Neuron (in vitro differentiated cells): ENCODE measurements around the gene SAP25.

Experiments used
- H2AFZ ChIP-seq: one replicate; pipeline ENCODE4 v1.6.1; 2013; ENCODE audit warnings: low read depth, mild to moderate bottlenecking, inconsistent platforms, low read length, moderate library complexity
- H3K27me3 ChIP-seq: one replicate; pipeline ENCODE4 v1.6.1; 2013; ENCODE audit warnings: low read length; ENCODE audit not compliant: insufficient read depth
- H3K36me3 ChIP-seq: one replicate; pipeline ENCODE4 v1.6.1; 2013; ENCODE audit warnings: low read length; ENCODE audit not compliant: insufficient read depth
- H3K4me1 ChIP-seq: one replicate; pipeline ENCODE4 v1.6.1; 2013; ENCODE audit warnings: low read length; ENCODE audit not compliant: insufficient read depth
- H3K4me3 ChIP-seq: 2 replicates; pipeline ENCODE4 v1.5.1; 2013; ENCODE audit warnings: mild to moderate bottlenecking, low read length, moderate library complexity
- H3K9me3 ChIP-seq: one replicate; pipeline ENCODE4 v1.6.1; 2013; ENCODE audit warnings: low read length

The SAP25 gene

GRCh38 chr7:100573691-100574361, at the start of gene SAP25:
Gene SAP25 (minus strand): TSS chr7:100573900. CDS start chr7:100573742, 158 bp downstream.
- H3K36me3 ChIP-seq, result peaks cover 34% of the 10 kb centered on the region
- H3K4me1 ChIP-seq, result peaks cover 25% of the 10 kb centered on the region
- no peak within 1 kb of the TSS for H3K4me3 ChIP-seq
- H3K27me3 ChIP-seq, result no peaks in the 10 kb centered on the region
- H3K9me3 ChIP-seq, result no peaks in the 10 kb centered on the region
- H2AFZ ChIP-seq, result no peak within 1 kb of the TSS

GRCh38 chr7:100621554-100621953, 47.9 kb upstream of the SAP25 start:
- H3K9me3 ChIP-seq, result no peaks in the 10 kb centered on the region
- no peaks in the 10 kb centered on the region for H3K36me3 ChIP-seq
- no peak overlapping the region for H2AFZ ChIP-seq
- no peaks in the 10 kb centered on the region for H3K27me3 ChIP-seq
- no peaks in the 10 kb centered on the region for H3K4me1 ChIP-seq
- H3K4me3 ChIP-seq, result no peak overlapping the region

- Histone ChIP-seq H3K4me3 (no peak overlapping the region), H3K27me3 (no peaks in the 10 kb centered on the region), H2AFZ (no peak overlapping the region), H3K9me3 (no peaks in the 10 kb centered on the region), H3K4me1 (no peaks in the 10 kb centered on the region), H3K36me3 (no peaks in the 10 kb centered on the region)
Observed at GRCh38 chr7:100620804-100621203, 47.1 kb upstream of the SAP25 start.

GRCh38 chr7:100620239-100620638, 46.5 kb upstream of the SAP25 start:
- H3K9me3 ChIP-seq, result no peaks in the 10 kb centered on the region

GRCh38 chr7:100614308-100614861, 40.7 kb upstream of the SAP25 start:
- H2AFZ ChIP-seq, result no peak overlapping the region
- no peaks in the 10 kb centered on the region for H3K27me3 ChIP-seq
- H3K4me3 ChIP-seq, result no peak overlapping the region
- H3K9me3 ChIP-seq, result no peaks in the 10 kb centered on the region
- peaks cover 9% of the 10 kb centered on the region for H3K4me1 ChIP-seq
- H3K36me3 ChIP-seq, result peaks cover 5% of the 10 kb centered on the region

More at GRCh38 chr7:100620239-100620638, 46.5 kb upstream of the SAP25 start:
- Histone ChIP-seq H3K27me3 (no peaks in the 10 kb centered on the region), H3K4me1 (no peaks in the 10 kb centered on the region), H3K36me3 (peaks cover 2% of the 10 kb centered on the region), H2AFZ (no peak overlapping the region), H3K4me3 (no peak overlapping the region)

GRCh38 chr7:100613412-100614175, 39.9 kb upstream of the SAP25 start:
- peak overlapping the region; percentile 76 for H3K4me3 ChIP-seq
- H2AFZ ChIP-seq, result no peak overlapping the region
- no peaks in the 10 kb centered on the region for H3K9me3 ChIP-seq
- H3K4me1 ChIP-seq, result peaks cover 9% of the 10 kb centered on the region
- peaks cover 5% of the 10 kb centered on the region for H3K36me3 ChIP-seq
- H3K27me3 ChIP-seq, result no peaks in the 10 kb centered on the region

GRCh38 chr7:100612730-100613390, 39.2 kb upstream of the SAP25 start:
- Histone ChIP-seq H3K36me3 (peaks cover 5% of the 10 kb centered on the region), H2AFZ (peak overlapping the region; percentile 47), H3K4me1 (peaks cover 9% of the 10 kb centered on the region), H3K27me3 (no peaks in the 10 kb centered on the region), H3K9me3 (no peaks in the 10 kb centered on the region), H3K4me3 (peak overlapping the region; percentile 76)

- Histone ChIP-seq H3K4me1 (peaks cover 9% of the 10 kb centered on the region), H2AFZ (peak within 1 kb of the TSS; percentile 47), H3K27me3 (no peaks in the 10 kb centered on the region), H3K4me3 (peak within 1 kb of the TSS; percentile 76), H3K36me3 (peaks cover 5% of the 10 kb centered on the region), H3K9me3 (no peaks in the 10 kb centered on the region)
Observed at GRCh38 chr7:100611983-100612729, 38.5 kb upstream of the SAP25 start, which contains the start of gene MOSPD3. Gene MOSPD3 (plus strand): TSS chr7:100612540. CDS start chr7:100612792, 252 bp downstream.

- H2AFZ ChIP-seq, result no peak overlapping the region
- no peaks in the 10 kb centered on the region for H3K27me3 ChIP-seq
- peaks cover 3% of the 10 kb centered on the region for H3K36me3 ChIP-seq
- peaks cover 9% of the 10 kb centered on the region for H3K4me1 ChIP-seq
- H3K9me3 ChIP-seq, result no peaks in the 10 kb centered on the region
- no peak overlapping the region for H3K4me3 ChIP-seq
Observed at GRCh38 chr7:100609958-100610357, 36.3 kb upstream of the SAP25 start.

- Histone ChIP-seq H3K27me3 (no peaks in the 10 kb centered on the region), H2AFZ (no peak overlapping the region), H3K36me3 (no peaks in the 10 kb centered on the region), H3K4me3 (no peak overlapping the region), H3K9me3 (no peaks in the 10 kb centered on the region), H3K4me1 (peaks cover 16% of the 10 kb centered on the region)
Observed at GRCh38 chr7:100607111-100607510, 33.4 kb upstream of the SAP25 start.

GRCh38 chr7:100606313-100606712, 32.6 kb upstream of the SAP25 start:
- H3K9me3 ChIP-seq, result no peaks in the 10 kb centered on the region
- no peaks in the 10 kb centered on the region for H3K36me3 ChIP-seq
- H3K4me3 ChIP-seq, result no peak overlapping the region
- H2AFZ ChIP-seq, result no peak overlapping the region
- no peaks in the 10 kb centered on the region for H3K27me3 ChIP-seq
- peaks cover 22% of the 10 kb centered on the region for H3K4me1 ChIP-seq
